Measurements from ENCODE around the gene FBXO42.

DNA sequence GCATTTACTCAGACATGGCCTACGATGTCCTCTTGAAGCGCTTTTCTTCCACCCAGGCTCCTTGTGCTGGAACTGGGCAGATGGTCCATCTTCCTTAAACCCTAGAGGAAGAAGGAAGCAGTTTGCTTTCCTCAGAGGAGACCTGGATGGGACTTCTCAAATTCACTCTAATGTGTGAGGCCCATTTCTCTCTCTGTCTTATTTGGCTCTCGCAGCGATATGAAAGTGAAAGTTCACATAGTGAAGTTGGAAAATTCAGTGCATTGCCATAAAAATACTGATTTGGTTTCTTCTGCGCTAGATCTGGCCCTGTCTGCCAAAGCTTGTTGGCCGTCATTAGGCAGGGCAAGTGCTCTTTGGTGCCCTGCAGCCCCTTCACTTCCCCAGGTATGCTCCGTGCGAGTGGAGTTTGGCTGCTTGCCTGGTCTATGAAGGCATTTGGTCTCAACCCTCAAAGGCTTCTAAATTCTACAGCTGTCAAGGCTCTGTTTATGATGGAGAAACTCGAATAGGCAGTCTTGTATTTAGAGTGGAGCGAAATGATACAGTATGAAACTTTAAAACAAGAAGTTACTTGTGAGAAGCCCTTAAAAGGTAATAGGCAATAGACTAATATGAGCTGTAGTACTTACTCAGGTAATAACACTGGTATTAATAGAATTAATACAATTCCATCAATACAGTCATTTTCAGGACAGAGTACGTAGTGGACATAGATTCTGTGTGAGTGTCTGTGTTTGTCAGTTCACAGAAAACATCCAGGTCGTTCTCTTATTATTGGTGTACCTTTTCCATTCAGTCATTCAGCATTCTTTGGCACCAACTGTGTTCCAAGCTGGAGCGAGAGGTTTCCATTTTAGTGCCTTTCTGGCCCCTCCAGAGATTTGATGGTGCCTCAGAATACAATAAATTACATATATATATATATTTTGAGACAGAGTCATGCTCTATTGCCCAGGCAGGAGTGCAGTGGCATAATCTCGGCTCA is 35.2 kb upstream of the FBXO42 start:
- TF ChIP-seq, protein P1, sequence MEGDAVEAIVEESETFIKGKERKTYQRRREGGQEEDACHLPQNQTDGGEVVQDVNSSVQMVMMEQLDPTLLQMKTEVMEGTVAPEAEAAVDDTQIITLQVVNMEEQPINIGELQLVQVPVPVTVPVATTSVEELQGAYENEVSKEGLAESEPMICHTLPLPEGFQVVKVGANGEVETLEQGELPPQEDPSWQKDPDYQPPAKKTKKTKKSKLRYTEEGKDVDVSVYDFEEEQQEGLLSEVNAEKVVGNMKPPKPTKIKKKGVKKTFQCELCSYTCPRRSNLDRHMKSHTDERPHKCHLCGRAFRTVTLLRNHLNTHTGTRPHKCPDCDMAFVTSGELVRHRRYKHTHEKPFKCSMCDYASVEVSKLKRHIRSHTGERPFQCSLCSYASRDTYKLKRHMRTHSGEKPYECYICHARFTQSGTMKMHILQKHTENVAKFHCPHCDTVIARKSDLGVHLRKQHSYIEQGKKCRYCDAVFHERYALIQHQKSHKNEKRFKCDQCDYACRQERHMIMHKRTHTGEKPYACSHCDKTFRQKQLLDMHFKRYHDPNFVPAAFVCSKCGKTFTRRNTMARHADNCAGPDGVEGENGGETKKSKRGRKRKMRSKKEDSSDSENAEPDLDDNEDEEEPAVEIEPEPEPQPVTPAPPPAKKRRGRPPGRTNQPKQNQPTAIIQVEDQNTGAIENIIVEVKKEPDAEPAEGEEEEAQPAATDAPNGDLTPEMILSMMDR (IDR thresholded peaks at IDR 0.05) = no peak
- no peak for TF ChIP-seq POLR2A (IDR thresholded peaks at IDR 0.05)
